RCC 7860 (cell line): ENCODE results near the gene TREML2.

Experiments used
- DNase-seq: peaks from one replicate; pipeline ENCODE4 v3.0.0-alpha.2; 2015; ENCODE audit warnings: low spot score
- FAIRE-seq: peaks from 2 replicates; lab custom pipeline; 2012; peaks lifted over from hg19 to GRCh38; lab: Jason Lieb, UNC

The TREML2 gene

GRCh38 chr6:41155132-41155805, 45.7 kb downstream of the TREML2 start:
- DNase-seq, result no peak
- FAIRE-seq, result no peak

DNA sequence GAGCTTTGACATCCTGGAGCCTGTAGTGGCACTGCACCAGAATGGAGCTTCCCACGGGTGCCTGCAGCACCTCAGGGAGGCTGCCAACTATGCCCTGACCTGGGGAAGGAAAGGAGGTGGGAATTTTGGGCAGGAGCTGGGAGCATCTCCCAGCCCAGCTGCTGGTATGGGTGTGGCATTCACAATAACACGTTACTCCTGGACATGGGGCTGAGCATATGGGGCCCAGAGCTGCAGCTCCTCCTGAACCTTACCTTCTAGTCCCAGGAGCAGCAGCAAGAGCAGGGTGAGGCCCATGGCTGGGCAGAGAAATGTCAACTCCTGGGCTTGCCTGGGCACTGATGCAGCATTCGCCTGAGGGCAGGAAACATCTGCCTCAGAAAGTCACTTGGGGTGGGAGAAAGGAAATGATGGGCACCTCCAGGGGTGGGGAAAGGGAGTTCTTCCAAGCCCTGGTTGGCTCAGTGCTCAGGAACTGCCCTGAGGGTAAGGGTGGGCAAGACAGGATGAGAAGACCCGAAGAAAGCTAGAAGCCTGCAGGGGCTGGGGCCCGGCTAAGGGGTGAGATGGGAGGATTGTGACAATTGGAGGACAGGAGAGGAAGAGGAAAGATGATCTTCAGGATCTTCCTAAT, 46.8 kb downstream of the TREML2 start, which contains the start of gene TREML1:
Gene TREML1, minus strand, starts transcription at position 356 of the 634 bp plus-strand sequence. Its CDS starts 59 bp downstream, at position 297.
- DNase-seq, result no peak
- no peak for FAIRE-seq

DNA sequence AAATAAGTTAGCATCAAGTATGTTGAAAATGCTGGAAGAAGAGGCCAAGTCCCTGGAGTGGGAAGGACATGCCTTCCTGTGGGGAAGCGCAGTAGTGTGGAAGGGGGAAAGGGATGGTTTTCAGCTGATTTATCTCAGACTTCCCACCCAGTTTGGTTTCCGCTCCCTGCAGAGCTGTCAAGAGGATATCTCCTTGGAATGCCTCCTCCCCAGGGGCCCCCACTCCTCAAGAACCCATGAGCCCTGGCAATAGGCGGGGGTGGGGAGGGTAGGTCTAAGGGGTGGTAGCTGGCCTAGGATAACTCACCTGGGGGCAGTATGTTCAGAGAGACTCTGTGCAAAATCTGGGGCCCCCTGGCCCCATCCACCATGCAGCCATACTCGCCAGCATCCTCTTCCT, 47.5 kb downstream of the TREML2 start:
- FAIRE-seq, result no peak
- DNase-seq, result no peak

- FAIRE-seq (no peak), DNase-seq (no peak)
These were observed 50.3 kb downstream of the TREML2 start for GRCh38 chr6:41150671-41151070.

DNA sequence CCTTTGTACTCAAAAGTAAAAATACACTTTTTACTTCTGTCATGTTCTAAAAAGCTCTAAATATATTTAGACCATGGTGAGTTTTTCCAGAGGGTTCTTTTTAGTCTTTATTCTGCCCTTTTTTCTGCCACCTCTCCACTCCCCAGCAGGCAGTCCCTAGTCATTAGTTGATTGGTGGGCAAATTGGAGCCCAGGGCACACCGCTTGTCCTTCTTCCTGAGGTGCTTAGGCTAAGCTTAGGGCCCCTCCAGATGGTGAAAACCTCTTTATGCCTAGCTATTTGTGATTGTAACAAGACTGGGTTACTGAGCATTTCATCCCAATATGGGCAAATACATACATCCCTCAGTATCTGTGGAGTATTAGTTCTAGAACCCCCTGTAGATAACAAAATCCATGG, 53.0 kb downstream of the TREML2 start:
- FAIRE-seq, result no peak

More for the DNA sequence above, 53.0 kb downstream of the TREML2 start:
- no peak for DNase-seq
